Neural progenitor cell (in vitro differentiated cells): ENCODE measurements around the gene DIAPH3.

ENCODE experiments used
- EZH2 ChIP-seq: fragments of 200-600 bp; sonication (generic); IDR thresholded peaks from 2 replicates; pipeline ENCODE4 v1.6.1; 2017; ENCODE audit warnings: antibody characterized with exemption, mild to moderate bottlenecking, moderate library complexity
- EZH2phosphoT487 ChIP-seq: fragments of 200-600 bp; sonication (generic); IDR thresholded peaks from 2 replicates; pipeline ENCODE4 v1.6.1; 2017; ENCODE audit warnings: antibody characterized with exemption
- TF ChIP-seq, protein P1 (sequence below): fragments of 200-600 bp; sonication (generic); IDR thresholded peaks from 2 replicates; pipeline ENCODE4 v1.5.1; 2017; ENCODE audit warnings: antibody characterized with exemption, mild to moderate bottlenecking

GRCh38 chr13:59641817-59642216 lies 521.9 kb downstream of the DIAPH3 start:
- TF ChIP-seq, protein P1, sequence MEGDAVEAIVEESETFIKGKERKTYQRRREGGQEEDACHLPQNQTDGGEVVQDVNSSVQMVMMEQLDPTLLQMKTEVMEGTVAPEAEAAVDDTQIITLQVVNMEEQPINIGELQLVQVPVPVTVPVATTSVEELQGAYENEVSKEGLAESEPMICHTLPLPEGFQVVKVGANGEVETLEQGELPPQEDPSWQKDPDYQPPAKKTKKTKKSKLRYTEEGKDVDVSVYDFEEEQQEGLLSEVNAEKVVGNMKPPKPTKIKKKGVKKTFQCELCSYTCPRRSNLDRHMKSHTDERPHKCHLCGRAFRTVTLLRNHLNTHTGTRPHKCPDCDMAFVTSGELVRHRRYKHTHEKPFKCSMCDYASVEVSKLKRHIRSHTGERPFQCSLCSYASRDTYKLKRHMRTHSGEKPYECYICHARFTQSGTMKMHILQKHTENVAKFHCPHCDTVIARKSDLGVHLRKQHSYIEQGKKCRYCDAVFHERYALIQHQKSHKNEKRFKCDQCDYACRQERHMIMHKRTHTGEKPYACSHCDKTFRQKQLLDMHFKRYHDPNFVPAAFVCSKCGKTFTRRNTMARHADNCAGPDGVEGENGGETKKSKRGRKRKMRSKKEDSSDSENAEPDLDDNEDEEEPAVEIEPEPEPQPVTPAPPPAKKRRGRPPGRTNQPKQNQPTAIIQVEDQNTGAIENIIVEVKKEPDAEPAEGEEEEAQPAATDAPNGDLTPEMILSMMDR, result no peak
- no peak for TF ChIP-seq EZH2
- TF ChIP-seq EZH2phosphoT487, result no peak
